Prostate gland (tissue), 2 donors: ENCODE data around the gene MYO9A. TPM values are rescaled to one million over a fixed set of nuclear protein-coding genes. Genes with fewer than 3 reads are reported as not detected.

Source experiments
- DNase-seq: peaks from one replicate; pipeline ENCODE4 v3.0.0-alpha.2; 2019; ENCODE audit warnings: low spot score
- H3K27ac ChIP-seq, 2 donors: fragments of 200-600 bp; sonication (generic); 2 replicates each; pipeline ENCODE4 v1.5.1; 2017 to 2019
- H3K27me3 ChIP-seq: fragments of 200-600 bp; sonication (generic); replicated peaks from 2 replicates; pipeline ENCODE4 v1.5.1; 2019; ENCODE audit not compliant: insufficient read depth
- H3K36me3 ChIP-seq, 2 donors: fragments of 200-600 bp; sonication (generic); 1 replicate in 1 of 2; 2 replicates in 1 of 2; pipeline versions ENCODE4 v1.5.1 to v1.8.1; 2017 to 2019
- H3K4me1 ChIP-seq: fragments of 200-600 bp; sonication (generic); replicated peaks from 2 replicates; pipeline ENCODE4 v1.5.1; 2019
- H3K4me3 ChIP-seq, 2 donors: fragments of 200-600 bp; sonication (generic); 2 replicates each; pipeline ENCODE4 v1.5.1; 2017 to 2019
- H3K9me3 ChIP-seq: fragments of 200-600 bp; sonication (generic); 2 replicates; pipeline ENCODE4 v1.5.1; 2017
- CTCF ChIP-seq, 4 experiments: fragments of 200-600 bp in 2 of 4; fragments of 450-650 bp in 2 of 4; sonication (generic) in 2 of 4; IDR thresholded peaks; 1 replicate in 3 of 4; 2 replicates in 1 of 4; pipeline ENCODE4 v1.5.1; 2016 to 2019; ENCODE audit warnings: antibody characterized with exemption in 4 of 4, mild to moderate bottlenecking in 2 of 4, moderate library complexity in 2 of 4
- POLR2A ChIP-seq: fragments of 450-650 bp; IDR thresholded peaks from one replicate; pipeline ENCODE4 v1.6.1; 2016; ENCODE audit warnings: antibody characterized with exemption, mild to moderate bottlenecking
- POLR2AphosphoS5 ChIP-seq: sonication (generic); formaldehyde crosslinking; IDR thresholded peaks from one replicate; pipeline ENCODE4 v1.6.1; 2017; ENCODE audit warnings: antibody characterized with exemption
- WGBS: methylation state at CpG from one replicate; pipeline ENCODE4 v1.1.5; 2018; 5-methylcytosine and 5-hydroxymethylcytosine counted together
- intact Hi-C: fragments of 100-400 bp; cut with DNase I; formaldehyde crosslinking; loops from one replicate; pipeline ENCODE4 v1.14.2; 2022
- total RNA-seq, 2 donors: library from RNA; depleted of rRNA; stranded (reverse); fragments of >200 nt; gene quantifications; one replicate each; pipeline ENCODE4 v1.1.0, GENCODE V29; 2016

Gene MYO9A
- total RNA-seq, 2 donors from 2014 or later: 29.4 to 252 TPM

- no peaks in the 10 kb centered on the region for H3K27me3 ChIP-seq
- no peaks in the 10 kb centered on the region for H3K9me3 ChIP-seq
- DNase-seq: no peak
- no peaks in the 10 kb centered on the region for H3K36me3 ChIP-seq
- H3K27ac ChIP-seq: no peak overlapping the region
- intact Hi-C loops: no loop called here
- H3K4me1 ChIP-seq: no peaks in the 10 kb centered on the region
- WGBS: 63% methylated on average over 10 of the region's 10 CpGs
- no peak overlapping the region for H3K4me3 ChIP-seq
- TF ChIP-seq POLR2A (no peak), POLR2AphosphoS5 (no peak)
These were observed 327.9 kb downstream of the MYO9A start for GRCh38 chr15:71790081-71790480.

GRCh38 chr15:71789616-71790015 lies 328.3 kb downstream of the MYO9A start:
- no peak overlapping the region for H3K4me3 ChIP-seq

GRCh38 chr15:71788646-71789579 lies 329.0 kb downstream of the MYO9A start:
- no peaks in the 10 kb centered on the region for H3K4me1 ChIP-seq
- intact Hi-C loops: no loop called here
- H3K9me3 ChIP-seq: no peaks in the 10 kb centered on the region
- H3K27ac ChIP-seq: no peak overlapping the region
- no peak overlapping the region for H3K4me3 ChIP-seq
- H3K27me3 ChIP-seq: no peaks in the 10 kb centered on the region
- no peaks in the 10 kb centered on the region for H3K36me3 ChIP-seq
- TF ChIP-seq POLR2A: no peak
- TF ChIP-seq CTCF (IDR thresholded peaks at IDR 0.05): no peak
- no peak for TF ChIP-seq POLR2AphosphoS5
- 92% methylated on average over 15 of the region's 15 CpGs for WGBS
- DNase-seq: no peak

More at GRCh38 chr15:71789616-71790015, 328.3 kb downstream of the MYO9A start:
- WGBS: 97% methylated on average over 6 of the region's 6 CpGs
- no peaks in the 10 kb centered on the region for H3K27me3 ChIP-seq
- H3K9me3 ChIP-seq: no peaks in the 10 kb centered on the region
- intact Hi-C loops: no loop called here
- H3K36me3 ChIP-seq: no peaks in the 10 kb centered on the region
- H3K4me1 ChIP-seq: no peaks in the 10 kb centered on the region
- DNase-seq: no peak
- TF ChIP-seq POLR2AphosphoS5: no peak
- TF ChIP-seq CTCF (IDR thresholded peaks at IDR 0.05): no peak
- TF ChIP-seq POLR2A: no peak
- H3K27ac ChIP-seq: no peak overlapping the region

- 84% methylated on average over 7 of the region's 7 CpGs for WGBS
- H3K4me3 ChIP-seq: no peak overlapping the region
- no peaks in the 10 kb centered on the region for H3K9me3 ChIP-seq
- H3K36me3 ChIP-seq: no peaks in the 10 kb centered on the region
- no peak for DNase-seq
- no peaks in the 10 kb centered on the region for H3K4me1 ChIP-seq
- intact Hi-C loops: no loop called here
- TF ChIP-seq POLR2AphosphoS5 (no peak), POLR2A (no peak), CTCF (IDR thresholded peaks at IDR 0.05) (no peak)
- H3K27me3 ChIP-seq: no peaks in the 10 kb centered on the region
- H3K27ac ChIP-seq: no peak overlapping the region
These were observed 331.3 kb downstream of the MYO9A start for GRCh38 chr15:71786673-71787072.

GRCh38 chr15:71785996-71786395 lies 332.0 kb downstream of the MYO9A start:
- no peak for TF ChIP-seq CTCF (IDR thresholded peaks at IDR 0.05)
- no peak for TF ChIP-seq POLR2A
- no peak for TF ChIP-seq POLR2AphosphoS5
- Histone ChIP-seq H3K4me1 (no peaks in the 10 kb centered on the region), H3K9me3 (no peaks in the 10 kb centered on the region), H3K36me3 (no peaks in the 10 kb centered on the region), H3K27ac (no peak overlapping the region), H3K4me3 (no peak overlapping the region), H3K27me3 (no peaks in the 10 kb centered on the region)
- WGBS: 100% methylated on average over 2 of the region's 2 CpGs
- intact Hi-C loops: no loop called here
- DNase-seq: no peak
